PC-9 (cell line): Measurements from ENCODE around the gene ITPRIPL1.

Experiments used
- EZH2 ChIP-seq: fragments of 200-600 bp; sonication (generic); IDR thresholded peaks from 2 replicates; pipeline ENCODE4 v1.8.0; 2017; ENCODE audit warnings: antibody characterized with exemption, low read depth
- TF ChIP-seq, protein P1 (sequence below): fragments of 200-600 bp; sonication (generic); conservative IDR thresholded peaks from 2 replicates; pipeline ENCODE4 v1.6.1; 2017; ENCODE audit warnings: mixed run types, antibody characterized with exemption, mild to moderate bottlenecking, moderate library complexity

DNA sequence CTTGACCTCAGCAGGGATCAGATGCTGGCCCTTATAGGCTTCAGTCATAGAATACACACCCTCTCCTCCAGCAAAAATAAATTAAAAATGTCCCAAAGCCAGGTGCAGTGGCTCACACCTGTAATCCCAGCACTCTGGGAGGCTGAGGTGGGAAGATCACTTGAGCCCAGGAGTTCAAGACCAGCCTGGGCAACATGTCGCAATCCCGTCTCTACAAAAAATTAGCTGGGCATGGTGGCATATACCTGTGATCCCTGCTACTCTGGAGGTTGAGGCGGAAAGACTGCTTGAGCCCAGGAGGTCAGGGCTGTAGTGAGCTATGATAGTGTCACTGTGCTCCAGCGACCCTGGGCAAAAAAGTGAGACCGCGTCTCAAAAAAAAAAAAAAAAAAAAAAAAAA, 4.8 kb downstream of the ITPRIPL1 start:
- TF ChIP-seq, protein P1, sequence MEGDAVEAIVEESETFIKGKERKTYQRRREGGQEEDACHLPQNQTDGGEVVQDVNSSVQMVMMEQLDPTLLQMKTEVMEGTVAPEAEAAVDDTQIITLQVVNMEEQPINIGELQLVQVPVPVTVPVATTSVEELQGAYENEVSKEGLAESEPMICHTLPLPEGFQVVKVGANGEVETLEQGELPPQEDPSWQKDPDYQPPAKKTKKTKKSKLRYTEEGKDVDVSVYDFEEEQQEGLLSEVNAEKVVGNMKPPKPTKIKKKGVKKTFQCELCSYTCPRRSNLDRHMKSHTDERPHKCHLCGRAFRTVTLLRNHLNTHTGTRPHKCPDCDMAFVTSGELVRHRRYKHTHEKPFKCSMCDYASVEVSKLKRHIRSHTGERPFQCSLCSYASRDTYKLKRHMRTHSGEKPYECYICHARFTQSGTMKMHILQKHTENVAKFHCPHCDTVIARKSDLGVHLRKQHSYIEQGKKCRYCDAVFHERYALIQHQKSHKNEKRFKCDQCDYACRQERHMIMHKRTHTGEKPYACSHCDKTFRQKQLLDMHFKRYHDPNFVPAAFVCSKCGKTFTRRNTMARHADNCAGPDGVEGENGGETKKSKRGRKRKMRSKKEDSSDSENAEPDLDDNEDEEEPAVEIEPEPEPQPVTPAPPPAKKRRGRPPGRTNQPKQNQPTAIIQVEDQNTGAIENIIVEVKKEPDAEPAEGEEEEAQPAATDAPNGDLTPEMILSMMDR, result no peak
- no peak for TF ChIP-seq EZH2
